Stomach smooth muscle (tissue), 2 donors: Measurements from ENCODE around the gene UNC93B1.
A peak's percentile ranks its signal among the peaks of the same experiment; 100 is the strongest.

Source experiments
- H3K27ac ChIP-seq: one replicate; pipeline ENCODE4 v1.7.0; 2013; ENCODE audit warnings: mild to moderate bottlenecking, low read length, inconsistent platforms
- H3K27me3 ChIP-seq, 2 donors: one replicate each; pipeline ENCODE4 v1.7.0; 2013; ENCODE audit warnings: low read length in 2 of 2; ENCODE audit not compliant: insufficient read depth in 2 of 2, control insufficient read depth in 1 of 2
- H3K36me3 ChIP-seq, 2 donors: one replicate each; pipeline ENCODE4 v1.7.0; 2013; ENCODE audit warnings: low read length in 2 of 2; ENCODE audit not compliant: control insufficient read depth in 2 of 2, insufficient read depth in 2 of 2
- H3K4me1 ChIP-seq: one replicate; pipeline ENCODE4 v1.7.0; 2013; ENCODE audit warnings: low read length; ENCODE audit not compliant: control insufficient read depth, insufficient read depth
- H3K4me3 ChIP-seq, 2 donors: one replicate each; pipeline ENCODE4 v1.7.0; 2013; ENCODE audit warnings: low read length in 2 of 2
- H3K9ac ChIP-seq, 2 donors: one replicate each; pipeline ENCODE4 v1.7.0; 2013; ENCODE audit warnings: low read length in 2 of 2, mild to moderate bottlenecking in 1 of 2
- H3K9me3 ChIP-seq, 2 donors: one replicate each; pipeline ENCODE4 v1.7.0; 2013; ENCODE audit warnings: low read length in 2 of 2; ENCODE audit not compliant: control insufficient read depth in 2 of 2
- donor health status: healthy.
- donor health status: Pancreatic carcinoma.

Gene UNC93B1

GRCh38 chr11:68019486-68019885 is 15.6 kb upstream of the UNC93B1 start:
- no peak overlapping the region for H3K9ac ChIP-seq
- peaks cover 0 to under 1% of the 10 kb centered on the region in 2 donors for H3K36me3 ChIP-seq
- H3K9me3 ChIP-seq, result peaks cover 0 to under 1% of the 10 kb centered on the region in 2 donors
- no peak overlapping the region for H3K27ac ChIP-seq
- no peaks in the 10 kb centered on the region for H3K27me3 ChIP-seq
- H3K4me3 ChIP-seq, result no peak overlapping the region
- peaks cover 4% of the 10 kb centered on the region for H3K4me1 ChIP-seq

GRCh38 chr11:68018730-68019190 is 14.9 kb upstream of the UNC93B1 start:
- no peak overlapping the region for H3K4me3 ChIP-seq
- no peaks in the 10 kb centered on the region for H3K27me3 ChIP-seq
- peaks cover 11% of the 10 kb centered on the region for H3K4me1 ChIP-seq
- H3K36me3 ChIP-seq, result no peaks in the 10 kb centered on the region
- no peaks in the 10 kb centered on the region for H3K9me3 ChIP-seq
- H3K9ac ChIP-seq, result no peak overlapping the region
- no peak overlapping the region for H3K27ac ChIP-seq

- no peaks in the 10 kb centered on the region for H3K36me3 ChIP-seq
- no peak overlapping the region for H3K27ac ChIP-seq
- peaks cover 11% of the 10 kb centered on the region for H3K4me1 ChIP-seq
- H3K9me3 ChIP-seq, result no peaks in the 10 kb centered on the region
- H3K27me3 ChIP-seq, result no peaks in the 10 kb centered on the region
- no peak overlapping the region for H3K9ac ChIP-seq
- H3K4me3 ChIP-seq, result no peak overlapping the region
These were observed 14.3 kb upstream of the UNC93B1 start for GRCh38 chr11:68017980-68018729.

GRCh38 chr11:68016904-68017817 is 13.3 kb upstream of the UNC93B1 start:
- no peak overlapping the region for H3K4me3 ChIP-seq
- H3K36me3 ChIP-seq, result no peaks in the 10 kb centered on the region
- H3K4me1 ChIP-seq, result peaks cover 14% of the 10 kb centered on the region
- H3K27me3 ChIP-seq, result no peaks in the 10 kb centered on the region
- H3K9ac ChIP-seq, result no peak overlapping the region
- no peak overlapping the region for H3K27ac ChIP-seq
- H3K9me3 ChIP-seq, result no peaks in the 10 kb centered on the region

GRCh38 chr11:68016161-68016903 is 12.4 kb upstream of the UNC93B1 start:
- Histone ChIP-seq H3K4me3 (no peak overlapping the region), H3K4me1 (peaks cover 16% of the 10 kb centered on the region), H3K36me3 (no peaks in the 10 kb centered on the region), H3K9ac (no peak overlapping the region), H3K27ac (no peak overlapping the region), H3K9me3 (no peaks in the 10 kb centered on the region), H3K27me3 (no peaks in the 10 kb centered on the region)

- Histone ChIP-seq H3K36me3 (no peaks in the 10 kb centered on the region), H3K9ac (no peak overlapping the region), H3K27ac (no peak overlapping the region), H3K4me1 (peaks cover 23% of the 10 kb centered on the region), H3K9me3 (no peaks in the 10 kb centered on the region), H3K4me3 (no peak overlapping the region), H3K27me3 (no peaks in the 10 kb centered on the region)
These were observed 11.6 kb upstream of the UNC93B1 start for GRCh38 chr11:68015467-68015866.

- Histone ChIP-seq H3K4me1 (peaks cover 28% of the 10 kb centered on the region), H3K27ac (no peak overlapping the region), H3K9ac (no peak overlapping the region), H3K36me3 (no peaks in the 10 kb centered on the region), H3K27me3 (no peaks in the 10 kb centered on the region), H3K9me3 (no peaks in the 10 kb centered on the region), H3K4me3 (no peak overlapping the region)
These were observed 11.1 kb upstream of the UNC93B1 start for GRCh38 chr11:68014947-68015447.

- no peak overlapping the region for H3K4me3 ChIP-seq
- H3K4me1 ChIP-seq, result peaks cover 31% of the 10 kb centered on the region
- H3K9ac ChIP-seq, result peak overlapping the region in 1 of 2 donors; percentile 36
- H3K27ac ChIP-seq, result no peak overlapping the region
- H3K27me3 ChIP-seq, result no peaks in the 10 kb centered on the region
- H3K9me3 ChIP-seq, result no peaks in the 10 kb centered on the region
- no peaks in the 10 kb centered on the region for H3K36me3 ChIP-seq
These were observed 10.5 kb upstream of the UNC93B1 start for GRCh38 chr11:68014157-68014946.

- Histone ChIP-seq H3K27ac (no peak overlapping the region), H3K27me3 (no peaks in the 10 kb centered on the region), H3K36me3 (no peaks in the 10 kb centered on the region), H3K9me3 (no peaks in the 10 kb centered on the region), H3K9ac (no peak overlapping the region), H3K4me3 (no peak overlapping the region), H3K4me1 (peaks cover 35% of the 10 kb centered on the region)
These were observed 9.8 kb upstream of the UNC93B1 start for GRCh38 chr11:68013611-68014156.
